ENCODE data around the gene TMEM39B.

- TF ChIP-seq CTCF (IDR thresholded peaks at IDR 0.05) (no peak), EP300 (IDR thresholded peaks at IDR 0.05) (no peak), POLR2A (IDR thresholded peaks at IDR 0.05; ENCODE audit: low read depth) (no peak), POLR2AphosphoS5 (IDR thresholded peaks at IDR 0.05) (no peak)
These were observed 28.3 kb downstream of the TMEM39B start for GRCh38 chr1:32100807-32101708.
